ENCODE measurements around the gene ZNF488.
"Not testable (repeated sequence)": the region's sequence is repeated elsewhere in the genome, so short reads cannot be mapped to it uniquely, and the experiment has no call there.

ZNF488 gene

DNA sequence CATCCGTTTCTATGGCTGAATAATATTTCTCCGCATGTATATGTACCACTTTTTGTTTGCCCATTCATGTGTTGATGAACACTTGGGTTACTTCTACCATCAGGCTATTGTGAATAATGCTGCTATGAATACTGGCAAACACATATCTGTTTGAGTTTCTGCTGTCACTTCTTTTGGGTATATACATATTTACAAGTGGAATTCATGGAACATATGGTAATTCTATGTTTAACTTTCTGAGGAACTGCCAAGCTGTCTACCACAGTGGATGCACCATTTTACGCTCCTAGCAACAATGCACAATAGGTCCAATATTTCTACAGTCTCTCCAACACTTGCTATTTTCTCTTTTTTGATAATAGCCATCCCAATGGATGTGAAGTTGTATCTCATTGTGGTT, 5.5 kb upstream of the ZNF488 start:
- no peaks in the 10 kb centered on the region for H3K36me3 ChIP-seq
- no peaks in the 10 kb centered on the region for H3K4me1 ChIP-seq
- no peaks in the 10 kb centered on the region for H3K9me3 ChIP-seq
- DNase-seq, result no peak
- no peak overlapping the region for H3K4me3 ChIP-seq (ENCODE audit: low read depth, low read length)
- peaks cover 27% of the 10 kb centered on the region for H3K27me3 ChIP-seq
- TF ChIP-seq, protein P1, sequence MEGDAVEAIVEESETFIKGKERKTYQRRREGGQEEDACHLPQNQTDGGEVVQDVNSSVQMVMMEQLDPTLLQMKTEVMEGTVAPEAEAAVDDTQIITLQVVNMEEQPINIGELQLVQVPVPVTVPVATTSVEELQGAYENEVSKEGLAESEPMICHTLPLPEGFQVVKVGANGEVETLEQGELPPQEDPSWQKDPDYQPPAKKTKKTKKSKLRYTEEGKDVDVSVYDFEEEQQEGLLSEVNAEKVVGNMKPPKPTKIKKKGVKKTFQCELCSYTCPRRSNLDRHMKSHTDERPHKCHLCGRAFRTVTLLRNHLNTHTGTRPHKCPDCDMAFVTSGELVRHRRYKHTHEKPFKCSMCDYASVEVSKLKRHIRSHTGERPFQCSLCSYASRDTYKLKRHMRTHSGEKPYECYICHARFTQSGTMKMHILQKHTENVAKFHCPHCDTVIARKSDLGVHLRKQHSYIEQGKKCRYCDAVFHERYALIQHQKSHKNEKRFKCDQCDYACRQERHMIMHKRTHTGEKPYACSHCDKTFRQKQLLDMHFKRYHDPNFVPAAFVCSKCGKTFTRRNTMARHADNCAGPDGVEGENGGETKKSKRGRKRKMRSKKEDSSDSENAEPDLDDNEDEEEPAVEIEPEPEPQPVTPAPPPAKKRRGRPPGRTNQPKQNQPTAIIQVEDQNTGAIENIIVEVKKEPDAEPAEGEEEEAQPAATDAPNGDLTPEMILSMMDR (IDR thresholded peaks at IDR 0.05; ENCODE audit: low read depth, low read length), result no peak

DNA sequence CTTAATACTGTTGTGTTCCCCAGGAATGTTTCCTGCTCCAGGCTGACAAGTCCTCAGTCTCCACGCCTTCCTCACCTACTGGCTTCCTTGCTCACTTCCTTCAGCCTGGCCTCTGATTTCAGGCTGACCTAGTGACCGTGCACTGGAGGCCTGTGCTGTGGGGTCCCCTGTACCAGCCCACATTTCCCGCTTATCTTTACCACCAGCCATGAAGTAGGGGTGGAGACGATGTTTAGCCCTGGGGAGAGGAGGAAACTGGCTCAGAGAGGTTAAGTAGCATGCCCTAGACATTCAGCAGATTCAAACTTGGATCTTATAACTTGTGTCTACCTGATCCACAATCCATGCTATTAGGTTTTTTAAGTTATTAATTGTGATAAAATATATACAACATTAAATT, 4.8 kb upstream of the ZNF488 start:
- Histone ChIP-seq H3K4me3 (ENCODE audit: low read depth, low read length) (no peak overlapping the region), H3K4me1 (no peaks in the 10 kb centered on the region), H3K9me3 (no peaks in the 10 kb centered on the region), H3K27me3 (peaks cover 20% of the 10 kb centered on the region), H3K36me3 (no peaks in the 10 kb centered on the region)
- no peak for DNase-seq
- TF ChIP-seq, protein P1 (IDR thresholded peaks at IDR 0.05; ENCODE audit: low read depth, low read length), result no peak

DNA sequence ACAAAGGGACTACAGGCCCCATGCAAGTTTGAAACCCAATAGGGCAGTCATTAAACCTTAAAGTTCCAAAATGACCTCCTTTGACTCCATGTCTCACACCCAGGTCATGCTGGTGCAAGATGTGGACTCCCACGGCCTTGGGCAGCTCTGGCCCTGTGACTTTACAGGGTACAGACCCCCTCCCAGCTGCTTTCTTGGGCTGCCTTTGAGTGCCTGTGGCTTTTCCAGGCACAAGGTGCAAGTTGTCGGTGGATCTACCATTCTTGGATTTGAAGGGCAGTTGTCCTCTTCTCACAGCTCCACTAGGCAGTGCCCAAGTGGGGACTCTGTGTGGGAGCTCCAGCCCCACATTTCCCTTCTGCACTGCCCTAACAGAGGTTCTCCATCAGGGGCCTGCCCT, 2.0 kb upstream of the ZNF488 start:
- not testable (repeated sequence) for H3K4me3 ChIP-seq (ENCODE audit: low read depth, low read length); H3K9me3 ChIP-seq; H3K4me1 ChIP-seq; H3K36me3 ChIP-seq; DNase-seq
- peaks cover 14% of the 10 kb centered on the region for H3K27me3 ChIP-seq

DNA sequence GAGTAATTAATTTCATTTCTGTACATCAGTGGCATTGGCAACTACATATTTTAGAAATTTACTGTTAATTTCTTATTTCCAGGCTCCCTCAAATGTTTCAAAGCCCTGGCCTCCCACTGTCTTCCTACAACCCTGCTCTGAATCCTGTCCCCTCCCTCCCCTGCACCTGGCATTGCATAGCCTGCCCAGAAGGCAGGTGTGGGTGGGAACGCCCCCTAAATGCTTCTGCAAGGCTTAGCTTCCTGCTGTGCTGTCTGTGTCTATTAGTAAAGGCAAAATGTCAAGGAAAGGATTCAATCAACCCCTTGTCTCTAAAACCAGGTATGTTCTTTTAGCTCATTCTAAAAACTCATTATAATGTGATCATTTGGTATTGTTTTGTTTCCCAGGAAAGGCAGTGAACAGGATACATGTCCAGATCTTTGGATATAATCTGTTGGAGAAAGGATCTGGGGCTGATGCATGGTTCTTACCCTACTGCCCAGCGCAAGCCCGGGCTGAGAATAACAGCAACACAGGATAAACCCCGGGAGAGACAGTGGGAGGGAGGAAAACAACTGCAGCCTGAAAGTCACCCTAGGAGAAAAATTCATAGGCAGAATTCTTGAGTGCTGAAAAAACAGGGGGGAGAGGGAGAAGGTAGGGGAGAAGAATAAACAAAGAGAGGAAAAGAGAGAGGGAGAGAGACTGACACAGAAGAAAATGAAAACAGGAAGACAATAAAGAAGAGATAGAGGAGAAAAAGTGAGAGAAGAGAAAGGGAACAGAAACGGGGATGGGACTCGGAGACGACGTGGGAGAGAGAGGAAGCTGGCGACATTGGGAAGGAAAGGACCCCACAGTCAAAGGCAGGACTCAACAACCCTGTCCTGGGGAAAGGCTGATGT, 589 bp downstream of the ZNF488 start:
- no peaks in the 10 kb centered on the region for H3K9me3 ChIP-seq
- H3K27me3 ChIP-seq, result peaks cover 11% of the 10 kb centered on the region
- H3K4me1 ChIP-seq, result peaks cover 3% of the 10 kb centered on the region; the same call in 1 of the 2 replicates
- TF ChIP-seq, protein P1 (IDR thresholded peaks at IDR 0.05; ENCODE audit: low read depth, low read length), result no peak
- peak overlapping the region; percentile 66 for H3K4me3 ChIP-seq (ENCODE audit: low read depth, low read length)
- no peak for DNase-seq
- no peaks in the 10 kb centered on the region for H3K36me3 ChIP-seq

DNA sequence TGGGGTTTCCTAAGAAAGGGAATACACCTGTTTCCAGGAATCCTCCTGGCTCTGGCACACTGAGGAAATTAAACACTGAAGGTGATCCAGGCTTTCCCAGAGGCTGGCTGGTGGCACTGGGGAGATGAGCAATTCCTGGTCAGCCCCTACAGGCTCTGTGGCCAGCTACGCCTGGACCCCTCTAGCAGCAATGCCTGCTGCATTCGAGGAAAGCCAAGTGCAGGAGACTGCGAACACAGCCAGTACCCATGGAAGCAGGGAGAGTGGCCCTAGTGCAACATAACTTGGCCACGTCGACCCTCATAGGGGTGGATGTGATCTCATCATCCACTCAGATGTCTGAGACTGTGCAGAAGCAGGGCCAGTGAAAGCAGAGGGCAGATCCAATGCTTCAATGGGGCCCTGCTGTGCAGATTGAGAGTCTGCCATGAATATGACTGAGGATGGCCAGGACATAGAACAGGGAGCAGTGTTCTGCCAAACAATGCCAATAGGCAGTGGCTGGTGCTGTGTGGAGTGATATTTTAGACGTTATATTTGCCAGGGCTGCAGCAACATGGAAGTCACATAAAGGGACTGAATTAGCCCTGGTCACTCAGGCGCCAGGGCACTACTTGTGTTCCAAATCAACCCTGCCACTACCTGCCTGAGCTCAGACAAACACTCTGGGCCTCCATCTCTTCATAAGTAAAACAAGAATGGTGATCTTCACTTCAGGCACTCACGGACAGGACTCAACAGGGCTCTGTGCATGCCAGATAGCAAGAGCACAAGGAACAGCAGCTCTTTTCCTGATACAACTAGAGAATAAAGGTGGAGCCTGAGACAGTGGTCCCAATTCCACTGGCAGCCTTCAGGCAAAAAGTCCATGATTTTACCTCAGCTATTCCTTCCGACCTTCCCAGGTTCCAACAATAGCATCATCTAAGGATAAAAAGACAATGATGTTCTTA, 2.4 kb downstream of the ZNF488 start:
- Histone ChIP-seq H3K4me1 (peaks cover 4% of the 10 kb centered on the region; the same call in 1 of the 2 replicates), H3K36me3 (no peaks in the 10 kb centered on the region), H3K9me3 (no peaks in the 10 kb centered on the region), H3K27me3 (peaks cover 11% of the 10 kb centered on the region), H3K4me3 (ENCODE audit: low read depth, low read length) (no peak overlapping the region)
- DNase-seq, result no peak
- TF ChIP-seq, protein P1 (IDR thresholded peaks at IDR 0.05; ENCODE audit: low read depth, low read length), result no peak

DNA sequence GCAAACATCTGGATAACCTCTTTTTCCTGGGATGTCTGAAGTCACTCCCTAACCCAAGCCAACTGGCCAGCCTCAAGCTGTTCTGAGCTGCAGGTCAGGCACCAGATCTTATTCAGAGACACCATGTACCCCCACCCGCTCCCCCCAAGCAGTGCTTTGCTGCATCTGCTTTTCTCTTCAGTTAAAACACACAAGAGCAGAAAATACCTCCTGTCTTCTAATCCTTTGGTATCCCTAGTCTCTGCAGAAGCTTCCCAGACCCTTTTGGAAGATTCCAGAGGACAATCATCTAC, 3.0 kb downstream of the ZNF488 start:
- H3K4me1 ChIP-seq, result peaks cover 4% of the 10 kb centered on the region; the same call in 1 of the 2 replicates
- H3K27me3 ChIP-seq, result peaks cover 11% of the 10 kb centered on the region
- TF ChIP-seq, protein P1 (IDR thresholded peaks at IDR 0.05; ENCODE audit: low read depth, low read length), result no peak
- no peak for DNase-seq
- no peak overlapping the region for H3K4me3 ChIP-seq (ENCODE audit: low read depth, low read length)
- H3K36me3 ChIP-seq, result no peaks in the 10 kb centered on the region
- H3K9me3 ChIP-seq, result no peaks in the 10 kb centered on the region

All from BE2C (cell line).